Fibroblast of lung (primary cell): ENCODE results near the gene FGGY. TPM values are rescaled to one million over a fixed set of nuclear protein-coding genes. Genes with fewer than 3 reads are reported as not detected.

ENCODE experiments used
- DNase-seq, 2 donors: peaks; one replicate each; pipeline versions ENCODE4 v3.0.0 to v3.0.0-alpha.2; 2010; ENCODE audit warnings: low read depth in 2 of 2
- H2AFZ ChIP-seq: 2 replicates; pipeline ENCODE4 v1.5.1; 2012; ENCODE audit warnings: low read length, control low read depth, inconsistent platforms
- H3K27ac ChIP-seq: 2 replicates; pipeline ENCODE4 v1.5.1; 2011; ENCODE audit warnings: low read length, control low read depth; ENCODE audit not compliant: insufficient read depth
- H3K27me3 ChIP-seq: 2 replicates; pipeline ENCODE4 v1.5.1; 2011; ENCODE audit warnings: mild to moderate bottlenecking, low read length; ENCODE audit not compliant: control insufficient read depth, insufficient read depth
- H3K36me3 ChIP-seq: 2 replicates; pipeline ENCODE4 v1.5.1; 2011; ENCODE audit warnings: low read length; ENCODE audit not compliant: control insufficient read depth, insufficient read depth
- H3K4me1 ChIP-seq: 2 replicates; pipeline ENCODE4 v1.5.1; 2011; ENCODE audit warnings: low read length; ENCODE audit not compliant: control insufficient read depth, insufficient read depth; ENCODE audit errors: extremely low read depth
- H3K4me2 ChIP-seq: 2 replicates; pipeline ENCODE4 v1.5.1; 2011; ENCODE audit warnings: low read length, control low read depth; ENCODE audit not compliant: insufficient read depth; ENCODE audit errors: extremely low read depth
- H3K4me3 ChIP-seq, 4 experiments: fragments of 200-600 bp in 1 of 4; sonication (generic) in 1 of 4; replicated peaks in 1 of 4; 2 replicates each; pipeline ENCODE4 v1.5.1; 2011 to 2016; ENCODE audit warnings: low read length in 4 of 4, low read depth in 3 of 4, mild to moderate bottlenecking in 3 of 4, control low read depth in 2 of 4, inconsistent platforms in 1 of 4, mixed read lengths in 1 of 4; ENCODE audit not compliant: insufficient read depth in 1 of 4; ENCODE audit errors: control extremely low read depth in 1 of 4
- H3K79me2 ChIP-seq: 2 replicates; pipeline ENCODE4 v1.5.1; 2012; ENCODE audit warnings: mild to moderate bottlenecking, low read length, inconsistent platforms; ENCODE audit not compliant: control insufficient read depth, insufficient read depth
- H3K9ac ChIP-seq: 2 replicates; pipeline ENCODE4 v1.5.1; 2011; ENCODE audit warnings: mild to moderate bottlenecking, low read length, control low read depth; ENCODE audit not compliant: insufficient read depth
- H3K9me3 ChIP-seq: 2 replicates; pipeline ENCODE4 v1.5.1; 2012; ENCODE audit warnings: low read depth, low read length; ENCODE audit not compliant: control insufficient read depth, insufficient read depth
- H4K20me1 ChIP-seq: 2 replicates; pipeline ENCODE4 v1.5.1; 2011; ENCODE audit warnings: low read length; ENCODE audit not compliant: control insufficient read depth, insufficient read depth; ENCODE audit errors: extremely low read depth
- EZH2 ChIP-seq: IDR thresholded peaks from 2 replicates; pipeline ENCODE4 v1.5.1; 2012; ENCODE audit warnings: low read length, control low read depth, mild to moderate bottlenecking; ENCODE audit errors: missing control alignments
- polyA plus RNA-seq, 2 donors: library from polyadenylated mRNA; depleted of rRNA in 1 of 2; stranded (reverse) in 1 of 2; unstranded in 1 of 2; fragments of >200 nt; gene quantifications; 2 replicates each; pipeline ENCODE4 v1.2.1, GENCODE V29; 2011 to 2012; ENCODE audit warnings: missing spikeins in 1 of 2
- total RNA-seq: library from RNA; depleted of rRNA; stranded (reverse); fragments of >200 nt; gene quantifications from 2 replicates; pipeline ENCODE4 v1.2.1, GENCODE V29; 2014
- TF ChIP-seq, protein P1 (sequence below), 2 donors: IDR thresholded peaks in 1 of 2; conservative IDR thresholded peaks in 1 of 2; 1 replicate in 1 of 2; 2 replicates in 1 of 2; pipeline ENCODE4 v1.5.1; 2011 to 2012; ENCODE audit warnings: low read length in 2 of 2, control low read depth in 1 of 2, inconsistent platforms in 1 of 2, low read depth in 1 of 2, mild to moderate bottlenecking in 1 of 2

The FGGY gene
- total and polyA plus RNA-seq, 2 donors (not counting 1 experiment from before 2014, with no cell fraction given) = 9.5 to 32.4 TPM

DNA sequence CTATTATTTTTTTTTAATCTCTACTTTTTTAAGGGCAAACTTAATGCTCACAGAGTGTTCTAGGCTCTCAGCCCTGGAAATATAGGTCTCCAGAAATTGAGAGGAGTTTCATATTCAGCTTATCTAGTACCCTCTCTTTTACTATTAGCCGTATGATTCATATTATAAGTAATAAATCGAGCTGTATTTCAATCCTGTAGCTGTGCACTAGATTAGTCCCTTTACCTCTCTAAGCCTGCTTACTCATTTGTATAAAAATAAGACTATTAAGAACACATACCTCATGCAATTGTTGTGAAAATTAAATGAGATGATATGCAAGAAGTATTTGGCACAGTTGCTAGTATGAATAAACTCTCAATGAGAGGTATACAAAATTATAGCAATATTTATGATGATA, 389.7 kb downstream of the FGGY start:
- no peak overlapping the region for H3K27ac ChIP-seq
- H4K20me1 ChIP-seq = no peaks in the 10 kb centered on the region
- DNase-seq = no peak

DNA sequence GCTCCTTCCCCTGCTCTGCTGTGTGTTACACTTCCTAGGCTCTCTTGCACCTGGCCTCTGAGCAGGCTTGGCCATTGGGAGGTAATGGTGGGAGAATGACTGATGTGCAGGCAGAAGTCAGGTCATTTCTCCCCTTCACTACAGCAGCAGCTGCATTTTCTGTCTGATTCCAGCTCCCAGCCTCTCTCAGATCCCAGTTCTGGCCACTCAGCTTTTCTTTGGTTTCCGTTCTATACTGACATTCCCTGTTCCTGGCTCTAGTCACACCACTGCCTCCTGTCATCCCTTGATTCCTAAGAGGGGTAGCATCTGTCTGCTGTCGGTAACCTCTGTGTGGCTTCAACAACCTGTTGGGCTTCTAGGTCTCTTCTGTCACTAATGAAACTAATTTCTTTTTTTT, 390.2 kb downstream of the FGGY start:
- H3K27ac ChIP-seq = no peak overlapping the region
- H3K4me3 ChIP-seq = no peak overlapping the region
- H2AFZ ChIP-seq = no peak overlapping the region
- H3K9me3 ChIP-seq = no peaks in the 10 kb centered on the region
- no peak overlapping the region for H3K4me2 ChIP-seq
- H3K9ac ChIP-seq = no peak overlapping the region
- H3K4me1 ChIP-seq = no peaks in the 10 kb centered on the region
- no peak for TF ChIP-seq EZH2
- TF ChIP-seq, protein P1, sequence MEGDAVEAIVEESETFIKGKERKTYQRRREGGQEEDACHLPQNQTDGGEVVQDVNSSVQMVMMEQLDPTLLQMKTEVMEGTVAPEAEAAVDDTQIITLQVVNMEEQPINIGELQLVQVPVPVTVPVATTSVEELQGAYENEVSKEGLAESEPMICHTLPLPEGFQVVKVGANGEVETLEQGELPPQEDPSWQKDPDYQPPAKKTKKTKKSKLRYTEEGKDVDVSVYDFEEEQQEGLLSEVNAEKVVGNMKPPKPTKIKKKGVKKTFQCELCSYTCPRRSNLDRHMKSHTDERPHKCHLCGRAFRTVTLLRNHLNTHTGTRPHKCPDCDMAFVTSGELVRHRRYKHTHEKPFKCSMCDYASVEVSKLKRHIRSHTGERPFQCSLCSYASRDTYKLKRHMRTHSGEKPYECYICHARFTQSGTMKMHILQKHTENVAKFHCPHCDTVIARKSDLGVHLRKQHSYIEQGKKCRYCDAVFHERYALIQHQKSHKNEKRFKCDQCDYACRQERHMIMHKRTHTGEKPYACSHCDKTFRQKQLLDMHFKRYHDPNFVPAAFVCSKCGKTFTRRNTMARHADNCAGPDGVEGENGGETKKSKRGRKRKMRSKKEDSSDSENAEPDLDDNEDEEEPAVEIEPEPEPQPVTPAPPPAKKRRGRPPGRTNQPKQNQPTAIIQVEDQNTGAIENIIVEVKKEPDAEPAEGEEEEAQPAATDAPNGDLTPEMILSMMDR (conservative IDR thresholded peaks at IDR 0.05 in 1 of 2, IDR thresholded peaks at IDR 0.05 in 1 of 2; ENCODE audit: low read depth in 1 of 2, low read length in 2 of 2) = no peak
- no peak for DNase-seq
- no peaks in the 10 kb centered on the region for H3K27me3 ChIP-seq
- H3K79me2 ChIP-seq = no peaks in the 10 kb centered on the region
- no peaks in the 10 kb centered on the region for H4K20me1 ChIP-seq
- no peaks in the 10 kb centered on the region for H3K36me3 ChIP-seq

More for the DNA sequence above, 389.7 kb downstream of the FGGY start:
- H3K4me1 ChIP-seq = no peaks in the 10 kb centered on the region
- H3K9ac ChIP-seq = no peak overlapping the region
- H2AFZ ChIP-seq = no peak overlapping the region
- no peak overlapping the region for H3K4me2 ChIP-seq
- H3K4me3 ChIP-seq = no peak overlapping the region
- H3K27me3 ChIP-seq = no peaks in the 10 kb centered on the region
- no peaks in the 10 kb centered on the region for H3K36me3 ChIP-seq
- no peaks in the 10 kb centered on the region for H3K79me2 ChIP-seq
- no peaks in the 10 kb centered on the region for H3K9me3 ChIP-seq
- no peak for TF ChIP-seq EZH2
- TF ChIP-seq, protein P1 (conservative IDR thresholded peaks at IDR 0.05 in 1 of 2, IDR thresholded peaks at IDR 0.05 in 1 of 2; ENCODE audit: low read depth in 1 of 2, low read length in 2 of 2) = no peak

DNA sequence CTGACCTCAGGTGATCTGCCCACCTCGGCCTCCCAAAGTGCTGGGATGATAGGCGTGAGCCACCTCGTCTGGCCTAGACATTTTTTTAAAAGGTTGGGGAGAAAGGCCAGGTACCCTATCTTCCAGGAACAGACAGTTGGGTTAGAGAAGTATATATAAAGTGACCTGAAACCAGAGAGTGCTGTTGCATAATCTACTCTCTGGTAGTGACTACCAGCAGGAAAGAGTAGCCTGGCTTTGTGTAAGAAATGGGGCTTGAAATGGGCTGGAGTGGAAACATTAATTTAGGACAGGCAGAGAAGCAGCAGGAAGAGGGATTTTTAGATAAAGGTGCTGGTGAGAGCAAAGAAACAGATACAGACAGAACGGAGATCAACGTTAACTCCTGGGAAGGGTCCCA, 392.1 kb downstream of the FGGY start:
- Histone ChIP-seq H3K4me1 (no peaks in the 10 kb centered on the region), H3K27me3 (no peaks in the 10 kb centered on the region), H3K9ac (no peak overlapping the region), H4K20me1 (no peaks in the 10 kb centered on the region), H3K36me3 (no peaks in the 10 kb centered on the region), H3K4me2 (no peak overlapping the region), H3K27ac (no peak overlapping the region), H2AFZ (no peak overlapping the region), H3K4me3 (no peak overlapping the region), H3K9me3 (no peaks in the 10 kb centered on the region), H3K79me2 (no peaks in the 10 kb centered on the region)
- DNase-seq = no peak
- TF ChIP-seq, protein P1 (conservative IDR thresholded peaks at IDR 0.05 in 1 of 2, IDR thresholded peaks at IDR 0.05 in 1 of 2; ENCODE audit: low read depth in 1 of 2, low read length in 2 of 2) = no peak
- no peak for TF ChIP-seq EZH2
